ENCODE data around the gene LRP3. TPM values are rescaled to one million over a fixed set of nuclear protein-coding genes. Genes with fewer than 3 reads are reported as not detected.
"Not testable (repeated sequence)": the region's sequence is repeated elsewhere in the genome, so short reads cannot be mapped to it uniquely, and the experiment has no call there.

Gene LRP3
- total RNA-seq, result not detected

- Mint-ChIP-seq H3K9me3 (no peaks in the 10 kb centered on the region), H3K27me3 (peaks cover 26% of the 10 kb centered on the region), H3K27ac (no peak within 1 kb of the TSS), H3K4me1 (no peaks in the 10 kb centered on the region), H3K4me3 (peak within 1 kb of the TSS; percentile 35), H3K36me3 (ENCODE audit: low read depth) (peaks cover 4% of the 10 kb centered on the region)
- ATAC-seq (replicated peaks), result no peak
Observed at GRCh38 chr19:33193865-33194362, at the start of gene LRP3. Gene LRP3, plus strand, starts transcription at chr19:33194330. Its CDS starts 456 bp downstream, at chr19:33194786.

GRCh38 chr19:33146209-33146608 lies 47.9 kb upstream of the LRP3 start:
- H3K4me3 Mint-ChIP-seq, result no peak overlapping the region
- ATAC-seq (replicated peaks), result no peak
- peaks cover 3% of the 10 kb centered on the region for H3K27me3 Mint-ChIP-seq
- H3K36me3 Mint-ChIP-seq (ENCODE audit: low read depth), result no peaks in the 10 kb centered on the region
- peaks cover 5% of the 10 kb centered on the region for H3K4me1 Mint-ChIP-seq
- no peaks in the 10 kb centered on the region for H3K9me3 Mint-ChIP-seq
- H3K27ac Mint-ChIP-seq, result no peak overlapping the region

GRCh38 chr19:33147538-33147937 lies 46.6 kb upstream of the LRP3 start:
- no peak for ATAC-seq (replicated peaks)
- no peaks in the 10 kb centered on the region for H3K27me3 Mint-ChIP-seq
- H3K27ac Mint-ChIP-seq, result no peak overlapping the region
- H3K36me3 Mint-ChIP-seq (ENCODE audit: low read depth), result no peaks in the 10 kb centered on the region
- H3K4me1 Mint-ChIP-seq, result peaks cover 5% of the 10 kb centered on the region
- no peak overlapping the region for H3K4me3 Mint-ChIP-seq
- no peaks in the 10 kb centered on the region for H3K9me3 Mint-ChIP-seq

- Mint-ChIP-seq H3K4me3 (no peak overlapping the region), H3K27ac (no peak overlapping the region), H3K4me1 (no peaks in the 10 kb centered on the region), H3K9me3 (no peaks in the 10 kb centered on the region), H3K36me3 (ENCODE audit: low read depth) (no peaks in the 10 kb centered on the region), H3K27me3 (no peaks in the 10 kb centered on the region)
- no peak for ATAC-seq (replicated peaks)
Observed at GRCh38 chr19:33150852-33151518, 43.1 kb upstream of the LRP3 start.

GRCh38 chr19:33152176-33152575 lies 42.0 kb upstream of the LRP3 start:
- H3K9me3 Mint-ChIP-seq, result no peaks in the 10 kb centered on the region
- no peak overlapping the region for H3K4me3 Mint-ChIP-seq
- H3K36me3 Mint-ChIP-seq (ENCODE audit: low read depth), result no peaks in the 10 kb centered on the region
- H3K4me1 Mint-ChIP-seq, result no peaks in the 10 kb centered on the region
- H3K27ac Mint-ChIP-seq, result no peak overlapping the region
- ATAC-seq (replicated peaks), result no peak
- no peaks in the 10 kb centered on the region for H3K27me3 Mint-ChIP-seq

GRCh38 chr19:33152625-33153024 lies 41.5 kb upstream of the LRP3 start:
- not testable (repeated sequence) for H3K27ac Mint-ChIP-seq; H3K9me3 Mint-ChIP-seq; ATAC-seq (replicated peaks); H3K4me1 Mint-ChIP-seq; H3K4me3 Mint-ChIP-seq; H3K36me3 Mint-ChIP-seq (ENCODE audit: low read depth); H3K27me3 Mint-ChIP-seq

- H3K4me3 Mint-ChIP-seq; H3K27me3 Mint-ChIP-seq; H3K27ac Mint-ChIP-seq; ATAC-seq (replicated peaks); H3K36me3 Mint-ChIP-seq (ENCODE audit: low read depth); H3K4me1 Mint-ChIP-seq; H3K9me3 Mint-ChIP-seq: not testable (repeated sequence)
Observed at GRCh38 chr19:33154313-33154712, 39.8 kb upstream of the LRP3 start.

- Mint-ChIP-seq H3K4me3 (no peak overlapping the region), H3K27me3 (no peaks in the 10 kb centered on the region), H3K36me3 (ENCODE audit: low read depth) (no peaks in the 10 kb centered on the region), H3K9me3 (no peaks in the 10 kb centered on the region), H3K27ac (no peak overlapping the region), H3K4me1 (peaks cover 17% of the 10 kb centered on the region)
- ATAC-seq (replicated peaks), result no peak
Observed at GRCh38 chr19:33156334-33156733, 37.8 kb upstream of the LRP3 start.

GRCh38 chr19:33157906-33158305 lies 36.2 kb upstream of the LRP3 start:
- Mint-ChIP-seq H3K9me3 (no peaks in the 10 kb centered on the region), H3K27ac (no peak overlapping the region), H3K4me3 (no peak overlapping the region), H3K36me3 (ENCODE audit: low read depth) (no peaks in the 10 kb centered on the region), H3K27me3 (no peaks in the 10 kb centered on the region), H3K4me1 (peaks cover 25% of the 10 kb centered on the region)
- no peak for ATAC-seq (replicated peaks)

- no peak overlapping the region for H3K4me3 Mint-ChIP-seq
- H3K27ac Mint-ChIP-seq, result no peak overlapping the region
- H3K4me1 Mint-ChIP-seq, result peaks cover 25% of the 10 kb centered on the region
Observed at GRCh38 chr19:33158365-33158764, 35.8 kb upstream of the LRP3 start.

GRCh38 chr19:33159149-33159548 lies 35.0 kb upstream of the LRP3 start:
- Mint-ChIP-seq H3K27me3 (no peaks in the 10 kb centered on the region), H3K27ac (no peak overlapping the region), H3K4me1 (peaks cover 25% of the 10 kb centered on the region), H3K9me3 (no peaks in the 10 kb centered on the region), H3K4me3 (no peak overlapping the region), H3K36me3 (ENCODE audit: low read depth) (no peaks in the 10 kb centered on the region)
- no peak for ATAC-seq (replicated peaks)

More at GRCh38 chr19:33158365-33158764, 35.8 kb upstream of the LRP3 start:
- Mint-ChIP-seq H3K27me3 (no peaks in the 10 kb centered on the region), H3K36me3 (ENCODE audit: low read depth) (no peaks in the 10 kb centered on the region), H3K9me3 (no peaks in the 10 kb centered on the region)
- ATAC-seq (replicated peaks), result no peak

- Mint-ChIP-seq H3K36me3 (ENCODE audit: low read depth) (no peaks in the 10 kb centered on the region), H3K9me3 (no peaks in the 10 kb centered on the region)
- no peak for ATAC-seq (replicated peaks)
Observed at GRCh38 chr19:33159893-33160292, 34.2 kb upstream of the LRP3 start.

GRCh38 chr19:33161201-33161600 lies 32.9 kb upstream of the LRP3 start:
- no peak for ATAC-seq (replicated peaks)
- Mint-ChIP-seq H3K9me3 (no peaks in the 10 kb centered on the region), H3K36me3 (ENCODE audit: low read depth) (no peaks in the 10 kb centered on the region), H3K27me3 (no peaks in the 10 kb centered on the region), H3K4me3 (peak overlapping the region; percentile 69), H3K27ac (peak overlapping the region; percentile 83), H3K4me1 (peaks cover 25% of the 10 kb centered on the region)

More at GRCh38 chr19:33159893-33160292, 34.2 kb upstream of the LRP3 start:
- Mint-ChIP-seq H3K27me3 (no peaks in the 10 kb centered on the region), H3K4me3 (peak overlapping the region; percentile 69), H3K4me1 (peaks cover 25% of the 10 kb centered on the region), H3K27ac (peak overlapping the region; percentile 83)

GRCh38 chr19:33163481-33163880 lies 30.6 kb upstream of the LRP3 start:
- Mint-ChIP-seq H3K27ac (no peak overlapping the region), H3K9me3 (no peaks in the 10 kb centered on the region), H3K4me3 (no peak overlapping the region), H3K4me1 (peaks cover 20% of the 10 kb centered on the region), H3K36me3 (ENCODE audit: low read depth) (no peaks in the 10 kb centered on the region), H3K27me3 (no peaks in the 10 kb centered on the region)
- ATAC-seq (replicated peaks), result no peak

GRCh38 chr19:33166037-33166436 lies 28.1 kb upstream of the LRP3 start:
- H3K36me3 Mint-ChIP-seq (ENCODE audit: low read depth); H3K27me3 Mint-ChIP-seq; H3K9me3 Mint-ChIP-seq; H3K27ac Mint-ChIP-seq; H3K4me3 Mint-ChIP-seq: not testable (repeated sequence)
- peak; percentile 52 for ATAC-seq (replicated peaks)
- H3K4me1 Mint-ChIP-seq, result peaks cover 14% of the 10 kb centered on the region

Measured in activated T-helper 17 cell treated with anti-CD3 and anti-CD28 coated beads, Interleukin-2, amount 50 U/mL, for 72 hours (primary cell).